SK-N-SH treated with all-trans-retinoic acid at 6 μM for 48 hours (cell line): ENCODE results near the gene LGALS9.
"Not testable (repeated sequence)": the region's sequence is repeated elsewhere in the genome, so short reads cannot be mapped to it uniquely, and the experiment has no call there.

Experiments used
- ATAC-seq: fragments of 200-7000 bp; cut with Tn5 transposase; 3 replicates; pipeline ENCODE4 v1.9.1; 2020; ENCODE audit warnings: mild to moderate bottlenecking, moderate library complexity
- ARNTL ChIP-seq: fragments of 450-650 bp; formaldehyde crosslinking; IDR thresholded peaks from 2 replicates; pipeline ENCODE4 v1.5.0; 2020; ENCODE audit warnings: low read depth, mild to moderate bottlenecking, moderate library complexity, borderline replicate concordance
- BACH2 ChIP-seq: fragments of 250-450 bp; sonication (Bioruptor Pico); IDR thresholded peaks from 2 replicates; pipeline ENCODE4 v1.9.0; 2021; ENCODE audit warnings: mild to moderate bottlenecking, borderline replicate concordance
- CSDC2 ChIP-seq: fragments of 250-450 bp; sonication (Bioruptor Pico); IDR thresholded peaks from 2 replicates; pipeline ENCODE4 v1.5.0; 2020; ENCODE audit warnings: mild to moderate bottlenecking, moderate library complexity
- CSRNP3 ChIP-seq: fragments of 250-450 bp; sonication (Bioruptor Pico); IDR thresholded peaks from 2 replicates; pipeline ENCODE4 v1.5.1; 2021; ENCODE audit warnings: mild to moderate bottlenecking, moderate library complexity
- ESRRG ChIP-seq: fragments of 250-450 bp; sonication (Bioruptor Pico); IDR thresholded peaks from 2 replicates; pipeline ENCODE4 v1.6.1; 2021; ENCODE audit warnings: mild to moderate bottlenecking
- GLIS3 ChIP-seq: fragments of 250-450 bp; sonication (Bioruptor Pico); IDR thresholded peaks from 2 replicates; pipeline ENCODE4 v1.5.0; 2020; ENCODE audit warnings: mild to moderate bottlenecking, moderate library complexity
- ISL1 ChIP-seq: fragments of 250-450 bp; sonication (Bioruptor Pico); IDR thresholded peaks from 2 replicates; pipeline ENCODE4 v2.1.2; 2022; ENCODE audit warnings: mild to moderate bottlenecking, moderate library complexity
- OSR1 ChIP-seq: fragments of 250-450 bp; sonication (Bioruptor Pico); IDR thresholded peaks from 2 replicates; pipeline ENCODE4 v1.8.0; 2022; ENCODE audit warnings: moderate library complexity, mild to moderate bottlenecking, inconsistent platforms
- PATZ1 ChIP-seq: fragments of 250-450 bp; sonication (Bioruptor Pico); IDR thresholded peaks from 2 replicates; pipeline ENCODE4 v1.8.0; 2020; ENCODE audit warnings: mild to moderate bottlenecking, moderate library complexity, borderline replicate concordance
- POU6F1 ChIP-seq: fragments of 250-450 bp; sonication (Bioruptor Pico); IDR thresholded peaks from 2 replicates; pipeline ENCODE4 v1.8.0; 2021; ENCODE audit warnings: low read depth, mild to moderate bottlenecking, moderate library complexity, borderline replicate concordance
- PPARA ChIP-seq: fragments of 250-450 bp; sonication (Bioruptor Pico); IDR thresholded peaks from 2 replicates; pipeline ENCODE4 v1.5.0; 2020; ENCODE audit warnings: mild to moderate bottlenecking, borderline replicate concordance
- RARB ChIP-seq: fragments of 250-450 bp; sonication (Bioruptor Pico); IDR thresholded peaks from 2 replicates; pipeline ENCODE4 v1.8.0; 2021; ENCODE audit warnings: mild to moderate bottlenecking, moderate library complexity
- TCF4 ChIP-seq: fragments of 250-450 bp; sonication (Bioruptor Pico); IDR thresholded peaks from 2 replicates; pipeline ENCODE4 v1.8.0; 2021; ENCODE audit warnings: mild to moderate bottlenecking, moderate library complexity, borderline replicate concordance
- TOX ChIP-seq: fragments of 250-450 bp; sonication (Bioruptor Pico); IDR thresholded peaks from 2 replicates; pipeline ENCODE4 v1.8.0; 2021; ENCODE audit warnings: mild to moderate bottlenecking, moderate library complexity, borderline replicate concordance
- TSHZ2 ChIP-seq: fragments of 250-450 bp; sonication (Bioruptor Pico); IDR thresholded peaks from 2 replicates; pipeline ENCODE4 v1.5.0; 2020; ENCODE audit warnings: mild to moderate bottlenecking, moderate library complexity
- ZFP30 ChIP-seq: fragments of 450-650 bp; formaldehyde crosslinking; IDR thresholded peaks from 2 replicates; pipeline ENCODE4 v1.5.0; 2022; ENCODE audit warnings: mild to moderate bottlenecking, moderate library complexity
- ZNF565 ChIP-seq: fragments of 450-650 bp; formaldehyde crosslinking; conservative IDR thresholded peaks from 2 replicates; pipeline ENCODE4 v1.5.0; 2020; ENCODE audit warnings: low read depth, mild to moderate bottlenecking, moderate library complexity
- ZNF70 ChIP-seq: fragments of 450-650 bp; formaldehyde crosslinking; IDR thresholded peaks from 2 replicates; pipeline ENCODE4 v1.5.0; 2020; ENCODE audit warnings: mild to moderate bottlenecking, moderate library complexity
- ZNF8 ChIP-seq: fragments of 450-650 bp; formaldehyde crosslinking; IDR thresholded peaks from 2 replicates; pipeline ENCODE4 v1.5.0; 2020; ENCODE audit warnings: mild to moderate bottlenecking, moderate library complexity

The LGALS9 gene

GRCh38 chr17:27666270-27666669 lies 35.3 kb downstream of the LGALS9 start:
- not testable (repeated sequence) for ATAC-seq

GRCh38 chr17:27666831-27667560 lies 36.0 kb downstream of the LGALS9 start:
- TF ChIP-seq CSDC2 (CRISPR knock-in tag) (no peak), BACH2 (no peak), POU6F1 (CRISPR knock-in tag) (no peak), CSRNP3 (no peak), ZNF565 (CRISPR knock-in tag) (no peak), PATZ1 (CRISPR knock-in tag) (no peak), TSHZ2 (CRISPR knock-in tag) (no peak), OSR1 (no peak), ZNF8 (CRISPR knock-in tag) (no peak), ESRRG (CRISPR knock-in tag) (no peak), ZFP30 (CRISPR knock-in tag) (no peak), TOX (CRISPR knock-in tag) (no peak), ARNTL (CRISPR knock-in tag) (no peak)
- ATAC-seq: no peak

GRCh38 chr17:27667656-27668487 lies 36.9 kb downstream of the LGALS9 start:
- no peak for ATAC-seq
- TF ChIP-seq TOX (CRISPR knock-in tag) (no peak), OSR1 (no peak), ESRRG (CRISPR knock-in tag) (no peak), ZNF70 (CRISPR knock-in tag) (no peak), GLIS3 (CRISPR knock-in tag) (no peak), ZNF8 (CRISPR knock-in tag) (no peak), TSHZ2 (CRISPR knock-in tag) (no peak), ZNF565 (CRISPR knock-in tag) (no peak), ISL1 (CRISPR knock-in tag) (no peak), RARB (CRISPR knock-in tag) (no peak), ZFP30 (CRISPR knock-in tag) (no peak), TCF4 (CRISPR knock-in tag) (no peak), PPARA (CRISPR knock-in tag) (no peak)
- TF ChIP-seq, all 23 proteins: peak for 0
